Type B pancreatic cell (in vitro differentiated cells): ENCODE measurements around the gene NBEA. TPM values are rescaled to one million over a fixed set of nuclear protein-coding genes. Genes with fewer than 3 reads are reported as not detected.

Experiments used
- DNase-seq: peaks from one replicate; pipeline ENCODE4 v3.0.0; 2021; ENCODE audit warnings: mixed read lengths; ENCODE audit not compliant: unreplicated experiment; ENCODE audit errors: extremely low spot score
- H3K27ac Mint-ChIP-seq: 2 replicates; pipeline ENCODE4 v1.8.0; 2021; ENCODE audit warnings: mild to moderate bottlenecking, mixed read lengths
- H3K27me3 Mint-ChIP-seq: 2 replicates; pipeline ENCODE4 v1.8.0; 2021; ENCODE audit warnings: mixed read lengths
- H3K36me3 Mint-ChIP-seq: 2 replicates; pipeline ENCODE4 v1.8.0; 2021; ENCODE audit warnings: mixed read lengths
- H3K4me1 Mint-ChIP-seq: one replicate; pipeline ENCODE4 v1.8.0; 2021; ENCODE audit warnings: mixed read lengths; ENCODE audit not compliant: unreplicated experiment
- H3K4me3 Mint-ChIP-seq: 2 replicates; pipeline ENCODE4 v1.8.0; 2021; ENCODE audit warnings: mild to moderate bottlenecking, mixed read lengths
- H3K9me3 Mint-ChIP-seq: 2 replicates; pipeline ENCODE4 v1.8.0; 2021; ENCODE audit warnings: mixed read lengths
- total RNA-seq: library from RNA; stranded (reverse); gene quantifications from 2 replicates; pipeline ENCODE4 v1.2.1, GENCODE V29; 2021; ENCODE audit warnings: low replicate concordance
- TF ChIP-seq, protein P1 (sequence below): fragments of 200-600 bp; sonication (generic); conservative IDR thresholded peaks from 2 replicates; pipeline ENCODE4 v1.5.0; 2021; ENCODE audit warnings: antibody characterized with exemption, mild to moderate bottlenecking

The NBEA gene
- total RNA-seq, 1 donor from 2014 or later: 20.8 TPM

GRCh38 chr13:35293579-35294226 lies 351.6 kb downstream of the NBEA start:
- TF ChIP-seq, protein P1, sequence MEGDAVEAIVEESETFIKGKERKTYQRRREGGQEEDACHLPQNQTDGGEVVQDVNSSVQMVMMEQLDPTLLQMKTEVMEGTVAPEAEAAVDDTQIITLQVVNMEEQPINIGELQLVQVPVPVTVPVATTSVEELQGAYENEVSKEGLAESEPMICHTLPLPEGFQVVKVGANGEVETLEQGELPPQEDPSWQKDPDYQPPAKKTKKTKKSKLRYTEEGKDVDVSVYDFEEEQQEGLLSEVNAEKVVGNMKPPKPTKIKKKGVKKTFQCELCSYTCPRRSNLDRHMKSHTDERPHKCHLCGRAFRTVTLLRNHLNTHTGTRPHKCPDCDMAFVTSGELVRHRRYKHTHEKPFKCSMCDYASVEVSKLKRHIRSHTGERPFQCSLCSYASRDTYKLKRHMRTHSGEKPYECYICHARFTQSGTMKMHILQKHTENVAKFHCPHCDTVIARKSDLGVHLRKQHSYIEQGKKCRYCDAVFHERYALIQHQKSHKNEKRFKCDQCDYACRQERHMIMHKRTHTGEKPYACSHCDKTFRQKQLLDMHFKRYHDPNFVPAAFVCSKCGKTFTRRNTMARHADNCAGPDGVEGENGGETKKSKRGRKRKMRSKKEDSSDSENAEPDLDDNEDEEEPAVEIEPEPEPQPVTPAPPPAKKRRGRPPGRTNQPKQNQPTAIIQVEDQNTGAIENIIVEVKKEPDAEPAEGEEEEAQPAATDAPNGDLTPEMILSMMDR: no peak
- no peak for DNase-seq
- H3K36me3 Mint-ChIP-seq: no peaks in the 10 kb centered on the region
- H3K27me3 Mint-ChIP-seq: no peaks in the 10 kb centered on the region
- H3K4me1 Mint-ChIP-seq: peaks cover 16% of the 10 kb centered on the region
- no peak overlapping the region for H3K4me3 Mint-ChIP-seq
- H3K27ac Mint-ChIP-seq: no peak overlapping the region
- no peaks in the 10 kb centered on the region for H3K9me3 Mint-ChIP-seq

DNA sequence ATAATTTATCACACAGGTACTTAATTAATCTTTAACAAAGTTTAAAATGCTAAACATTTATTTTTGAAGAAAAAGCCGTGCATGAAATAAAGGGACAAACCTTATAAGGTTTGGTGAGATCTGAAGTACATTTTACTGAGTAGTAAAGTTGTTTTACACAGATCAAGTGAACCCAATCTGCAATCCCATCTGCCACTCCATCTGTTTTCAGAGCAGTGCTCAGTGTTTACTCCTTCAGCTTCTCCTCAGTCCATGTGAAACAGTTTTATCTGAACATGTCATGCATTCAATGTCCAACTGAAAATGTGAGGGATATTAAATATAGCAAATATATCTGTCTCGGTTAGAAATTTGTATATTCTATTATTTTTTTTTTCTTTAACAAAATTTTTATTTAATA lies 367.6 kb downstream of the NBEA start:
- Mint-ChIP-seq H3K36me3 (no peaks in the 10 kb centered on the region), H3K4me3 (no peak overlapping the region), H3K27ac (no peak overlapping the region), H3K4me1 (no peaks in the 10 kb centered on the region), H3K9me3 (no peaks in the 10 kb centered on the region), H3K27me3 (no peaks in the 10 kb centered on the region)
- DNase-seq: no peak
- TF ChIP-seq, protein P1: no peak

- DNase-seq: no peak
- Mint-ChIP-seq H3K27ac (no peak overlapping the region), H3K4me3 (no peak overlapping the region), H3K27me3 (no peaks in the 10 kb centered on the region), H3K36me3 (peaks cover 2% of the 10 kb centered on the region), H3K4me1 (no peaks in the 10 kb centered on the region), H3K9me3 (no peaks in the 10 kb centered on the region)
- TF ChIP-seq, protein P1: no peak
Observed at GRCh38 chr13:35332134-35332533, 390.1 kb downstream of the NBEA start.

- no peaks in the 10 kb centered on the region for H3K4me1 Mint-ChIP-seq
- DNase-seq: no peak
- H3K27me3 Mint-ChIP-seq: no peaks in the 10 kb centered on the region
- no peak overlapping the region for H3K4me3 Mint-ChIP-seq
- no peaks in the 10 kb centered on the region for H3K9me3 Mint-ChIP-seq
- no peaks in the 10 kb centered on the region for H3K36me3 Mint-ChIP-seq
- no peak overlapping the region for H3K27ac Mint-ChIP-seq
- TF ChIP-seq, protein P1: no peak
Observed at GRCh38 chr13:35333157-35333556, 391.1 kb downstream of the NBEA start.

- no peak for DNase-seq
- TF ChIP-seq, protein P1: no peak
- Mint-ChIP-seq H3K4me1 (peaks cover 9% of the 10 kb centered on the region), H3K27ac (no peak overlapping the region), H3K4me3 (no peak overlapping the region), H3K36me3 (no peaks in the 10 kb centered on the region), H3K27me3 (no peaks in the 10 kb centered on the region), H3K9me3 (peaks cover 4% of the 10 kb centered on the region)
Observed at GRCh38 chr13:35342440-35342839, 400.4 kb downstream of the NBEA start.

GRCh38 chr13:35343417-35343816 lies 401.3 kb downstream of the NBEA start:
- TF ChIP-seq, protein P1: no peak
- no peaks in the 10 kb centered on the region for H3K36me3 Mint-ChIP-seq
- DNase-seq: no peak
- no peak overlapping the region for H3K4me3 Mint-ChIP-seq
- peaks cover 4% of the 10 kb centered on the region for H3K9me3 Mint-ChIP-seq
- peaks cover 15% of the 10 kb centered on the region for H3K4me1 Mint-ChIP-seq
- no peaks in the 10 kb centered on the region for H3K27me3 Mint-ChIP-seq
- no peak overlapping the region for H3K27ac Mint-ChIP-seq
